ENCODE results near the gene MX1.

DNA sequence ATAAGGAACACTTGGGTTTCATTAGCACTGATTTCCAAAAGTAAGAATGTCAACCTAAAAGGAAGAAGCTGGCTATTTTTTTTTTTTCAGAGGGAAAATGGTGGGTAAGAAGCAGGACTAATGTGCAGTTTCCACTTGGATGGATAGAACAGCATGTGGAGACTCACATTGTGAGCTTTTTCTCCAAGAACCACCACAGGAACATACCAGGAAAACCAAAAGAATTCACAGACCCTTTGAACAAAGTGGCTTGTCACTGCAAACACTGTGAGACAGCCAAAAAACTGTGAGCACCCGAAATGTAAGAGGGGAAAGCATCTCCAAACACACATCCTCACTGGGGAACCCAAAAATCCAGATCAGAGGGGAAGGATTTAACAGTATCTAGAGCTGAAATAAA is 15.7 kb upstream of the MX1 start:
- TF ChIP-seq, protein P1, sequence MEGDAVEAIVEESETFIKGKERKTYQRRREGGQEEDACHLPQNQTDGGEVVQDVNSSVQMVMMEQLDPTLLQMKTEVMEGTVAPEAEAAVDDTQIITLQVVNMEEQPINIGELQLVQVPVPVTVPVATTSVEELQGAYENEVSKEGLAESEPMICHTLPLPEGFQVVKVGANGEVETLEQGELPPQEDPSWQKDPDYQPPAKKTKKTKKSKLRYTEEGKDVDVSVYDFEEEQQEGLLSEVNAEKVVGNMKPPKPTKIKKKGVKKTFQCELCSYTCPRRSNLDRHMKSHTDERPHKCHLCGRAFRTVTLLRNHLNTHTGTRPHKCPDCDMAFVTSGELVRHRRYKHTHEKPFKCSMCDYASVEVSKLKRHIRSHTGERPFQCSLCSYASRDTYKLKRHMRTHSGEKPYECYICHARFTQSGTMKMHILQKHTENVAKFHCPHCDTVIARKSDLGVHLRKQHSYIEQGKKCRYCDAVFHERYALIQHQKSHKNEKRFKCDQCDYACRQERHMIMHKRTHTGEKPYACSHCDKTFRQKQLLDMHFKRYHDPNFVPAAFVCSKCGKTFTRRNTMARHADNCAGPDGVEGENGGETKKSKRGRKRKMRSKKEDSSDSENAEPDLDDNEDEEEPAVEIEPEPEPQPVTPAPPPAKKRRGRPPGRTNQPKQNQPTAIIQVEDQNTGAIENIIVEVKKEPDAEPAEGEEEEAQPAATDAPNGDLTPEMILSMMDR (IDR thresholded peaks at IDR 0.05; ENCODE audit: low read depth, low read length, poor library complexity, severe bottlenecking), result no peak
- TF ChIP-seq EZH2phosphoT487 (IDR thresholded peaks at IDR 0.05; ENCODE audit: borderline replicate concordance, low read length), result no peak

All from DOHH2 (cell line).